Vagina (tissue), 2 donors: ENCODE measurements around the gene B4GALT2.

Experiments used
- CTCF ChIP-seq, 3 experiments: fragments of 450-650 bp in 2 of 3; fragments of 200-600 bp in 1 of 3; sonication (generic) in 1 of 3; IDR thresholded peaks; one replicate each; pipeline ENCODE4 v1.5.1; 2017 to 2019; ENCODE audit warnings: antibody characterized with exemption in 3 of 3, mild to moderate bottlenecking in 2 of 3, moderate library complexity in 2 of 3
- POLR2A ChIP-seq, 2 donors: fragments of 450-650 bp; IDR thresholded peaks; one replicate each; pipeline ENCODE4 v1.6.1; 2017; ENCODE audit warnings: antibody characterized with exemption in 2 of 2, mild to moderate bottlenecking in 2 of 2, moderate library complexity in 2 of 2
- POLR2AphosphoS5 ChIP-seq, 2 donors: sonication (generic); formaldehyde crosslinking; IDR thresholded peaks; one replicate each; pipeline ENCODE4 v1.9.0; 2017; ENCODE audit warnings: antibody characterized with exemption in 2 of 2, mild to moderate bottlenecking in 2 of 2, low read depth in 1 of 2; ENCODE audit not compliant: insufficient read depth in 1 of 2

GRCh38 chr1:43991476-43992231 is 12.6 kb downstream of the B4GALT2 start, which contains the start of gene CCDC24:
- TF ChIP-seq CTCF (IDR thresholded peaks at IDR 0.05) (no peak), POLR2A (IDR thresholded peaks at IDR 0.05) (no peak), POLR2AphosphoS5 (IDR thresholded peaks at IDR 0.05; ENCODE audit: insufficient read depth in 1 of 2, low read depth in 1 of 2) (peak; percentile 39 to 81)
